Urinary bladder (tissue), 4 donors: ENCODE results near the gene SH3BP1. TPM values are rescaled to one million over a fixed set of nuclear protein-coding genes. Genes with fewer than 3 reads are reported as not detected.
"Not testable (repeated sequence)": the region's sequence is repeated elsewhere in the genome, so short reads cannot be mapped to it uniquely, and the experiment has no call there.

Source experiments
- DNase-seq: peaks from one replicate; pipeline ENCODE4 v3.0.0-alpha.2; 2015; ENCODE audit errors: extremely low spot score
- H3K27ac ChIP-seq: one replicate; pipeline ENCODE4 v1.5.1; 2013; ENCODE audit warnings: low read depth, mild to moderate bottlenecking, moderate library complexity
- H3K36me3 ChIP-seq: one replicate; pipeline ENCODE4 v1.6.1; 2013; ENCODE audit warnings: mild to moderate bottlenecking, moderate library complexity; ENCODE audit not compliant: insufficient read depth
- H3K4me1 ChIP-seq: one replicate; pipeline ENCODE4 v1.6.1; 2013; ENCODE audit warnings: mild to moderate bottlenecking, moderate library complexity; ENCODE audit not compliant: insufficient read depth
- H3K4me3 ChIP-seq: one replicate; pipeline ENCODE4 v1.5.1; 2013; ENCODE audit warnings: low read depth, low read length
- WGBS: extraction: QIAGEN DNeasy Blood & Tissue Kit; methylation state at CpG from one replicate; pipeline ENCODE4 v1.1.7; 2013; 5-methylcytosine and 5-hydroxymethylcytosine counted together
- polyA plus RNA-seq: library from polyadenylated mRNA; stranded (reverse); fragments of 200-250 nt; gene quantifications from one replicate; pipeline ENCODE4 v1.2.3, GENCODE V29; 2013
- total RNA-seq: library from RNA; depleted of rRNA; stranded (reverse); fragments of >200 nt; gene quantifications from one replicate; pipeline ENCODE4 v1.2.3, GENCODE V29; 2014
- donor health status: healthy with polysubstance abuse.
- donor health status: healthy.

SH3BP1 gene
- total and polyA plus RNA-seq, 2 donors, result 10.9 to 11.3 TPM

GRCh38 chr22:37647928-37648327, 8.5 kb downstream of the SH3BP1 start:
- DNase-seq, result no peak
- no peak overlapping the region for H3K27ac ChIP-seq
- WGBS, result 84% methylated on average over 9 of the region's 9 CpGs

GRCh38 chr22:37650463-37651136, 11.1 kb downstream of the SH3BP1 start:
- Histone ChIP-seq H3K36me3 (peaks cover 2% of the 10 kb centered on the region), H3K4me1 (no peaks in the 10 kb centered on the region), H3K4me3 (no peak overlapping the region), H3K27ac (no peak overlapping the region)
- no peak for DNase-seq
- 96% methylated on average over 17 of the region's 17 CpGs for WGBS

More at GRCh38 chr22:37647928-37648327, 8.5 kb downstream of the SH3BP1 start:
- H3K4me3 ChIP-seq, result no peak overlapping the region
- peaks cover 2% of the 10 kb centered on the region for H3K36me3 ChIP-seq
- H3K4me1 ChIP-seq, result no peaks in the 10 kb centered on the region

GRCh38 chr22:37654563-37655251, 15.2 kb downstream of the SH3BP1 start:
- H3K4me3 ChIP-seq, result no peak overlapping the region

GRCh38 chr22:37655252-37655563, 15.7 kb downstream of the SH3BP1 start:
- H3K4me3 ChIP-seq, result no peak overlapping the region
- peaks cover 2% of the 10 kb centered on the region for H3K36me3 ChIP-seq
- no peak for DNase-seq
- WGBS, result 84% methylated on average over 17 of the region's 17 CpGs
- H3K4me1 ChIP-seq, result no peaks in the 10 kb centered on the region
- no peak overlapping the region for H3K27ac ChIP-seq

More at GRCh38 chr22:37654563-37655251, 15.2 kb downstream of the SH3BP1 start:
- WGBS, result 85% methylated on average over 14 of the region's 14 CpGs
- H3K27ac ChIP-seq, result no peak overlapping the region
- DNase-seq, result no peak
- H3K36me3 ChIP-seq, result peaks cover 2% of the 10 kb centered on the region
- no peaks in the 10 kb centered on the region for H3K4me1 ChIP-seq

GRCh38 chr22:37656583-37656982, 17.1 kb downstream of the SH3BP1 start:
- 95% methylated on average over 4 of the region's 4 CpGs for WGBS

GRCh38 chr22:37657590-37658132, 18.2 kb downstream of the SH3BP1 start:
- DNase-seq, result no peak
- H3K4me1 ChIP-seq, result no peaks in the 10 kb centered on the region
- no peaks in the 10 kb centered on the region for H3K36me3 ChIP-seq
- 11% methylated on average over 6 of the region's 6 CpGs for WGBS
- H3K4me3 ChIP-seq, result peak overlapping the region; percentile 7
- H3K27ac ChIP-seq, result no peak overlapping the region

More at GRCh38 chr22:37656583-37656982, 17.1 kb downstream of the SH3BP1 start:
- not testable (repeated sequence) for H3K4me3 ChIP-seq, DNase-seq, H3K36me3 ChIP-seq, H3K4me1 ChIP-seq, H3K27ac ChIP-seq

GRCh38 chr22:37658133-37659065, 18.9 kb downstream of the SH3BP1 start, which contains the start of gene PDXP:
TSS of gene PDXP (plus strand) at chr22:37658723. CDS start at chr22:37658783, 60 bp downstream.
- under 1% methylated on average over 101 of the region's 101 CpGs for WGBS

GRCh38 chr22:37659066-37659896, 19.8 kb downstream of the SH3BP1 start:
- DNase-seq, result no peak
- Histone ChIP-seq H3K36me3 (no peaks in the 10 kb centered on the region), H3K4me1 (no peaks in the 10 kb centered on the region), H3K27ac (no peak overlapping the region), H3K4me3 (peak overlapping the region; percentile 78)
- WGBS, result 3% methylated on average over 68 of the region's 68 CpGs

More at GRCh38 chr22:37658133-37659065, 18.9 kb downstream of the SH3BP1 start, which contains the start of gene PDXP:
- DNase-seq, result peak; percentile 98
- no peaks in the 10 kb centered on the region for H3K36me3 ChIP-seq
- peak within 1 kb of the TSS; percentile 55 for H3K27ac ChIP-seq
- peak within 1 kb of the TSS; percentile 78 for H3K4me3 ChIP-seq
- no peaks in the 10 kb centered on the region for H3K4me1 ChIP-seq

- Histone ChIP-seq H3K27ac (no peak overlapping the region), H3K36me3 (no peaks in the 10 kb centered on the region), H3K4me1 (no peaks in the 10 kb centered on the region), H3K4me3 (no peak overlapping the region)
- 74% methylated on average over 14 of the region's 14 CpGs for WGBS
- DNase-seq, result no peak
These were observed 20.6 kb downstream of the SH3BP1 start for GRCh38 chr22:37659897-37660708.

GRCh38 chr22:37660709-37661045, 21.2 kb downstream of the SH3BP1 start:
- no peak overlapping the region for H3K27ac ChIP-seq
- 69% methylated on average over 2 of the region's 2 CpGs for WGBS
- no peaks in the 10 kb centered on the region for H3K4me1 ChIP-seq
- no peak overlapping the region for H3K4me3 ChIP-seq
- DNase-seq, result no peak
- H3K36me3 ChIP-seq, result no peaks in the 10 kb centered on the region

GRCh38 chr22:37661160-37661924, 21.9 kb downstream of the SH3BP1 start:
- Histone ChIP-seq H3K4me3 (no peak overlapping the region), H3K4me1 (no peaks in the 10 kb centered on the region), H3K27ac (peak overlapping the region; percentile 55), H3K36me3 (no peaks in the 10 kb centered on the region)
- DNase-seq, result no peak
- WGBS, result 27% methylated on average over 12 of the region's 12 CpGs
